Measurements from ENCODE around the gene TRUB2.

DNA sequence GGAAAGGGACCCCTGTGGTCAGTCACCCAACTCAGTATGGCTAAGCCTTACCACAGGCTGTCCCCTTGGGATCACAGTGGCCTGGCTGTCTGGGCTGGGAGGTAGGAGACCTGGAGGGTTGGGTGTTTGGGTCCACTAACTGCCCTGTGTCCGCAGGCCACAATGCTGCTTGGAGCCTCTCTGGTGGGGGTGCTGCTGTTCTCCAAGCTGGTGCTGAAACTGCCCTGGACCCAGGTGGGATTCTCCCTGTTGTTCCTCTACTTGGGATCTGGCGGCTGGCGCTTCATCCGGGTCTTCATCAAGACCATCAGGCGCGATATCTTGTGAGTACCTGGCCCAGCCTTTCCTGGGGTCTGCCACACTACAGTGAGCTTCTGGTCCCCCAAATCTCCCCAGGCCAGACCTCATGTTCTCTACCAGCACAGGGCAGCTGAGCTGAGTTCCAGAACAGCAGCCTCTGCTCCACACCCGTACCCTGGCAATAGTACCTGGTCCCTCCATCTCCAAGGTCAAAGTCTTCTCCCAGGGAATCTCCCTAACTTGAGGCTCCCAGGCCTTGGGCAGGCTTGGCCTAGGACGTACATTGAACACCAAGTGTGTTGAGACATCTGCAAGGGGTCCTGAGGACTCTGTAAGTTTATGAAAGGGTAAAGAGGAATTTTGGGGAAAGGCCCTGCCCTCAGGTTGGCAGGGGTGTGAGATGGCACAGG, 20.9 kb upstream of the TRUB2 start:
- TF ChIP-seq EZH2 (IDR thresholded peaks at IDR 0.05; ENCODE audit: insufficient read depth, poor library complexity, severe bottlenecking) (no peak), EZH2phosphoT487 (IDR thresholded peaks at IDR 0.05; ENCODE audit: insufficient read depth, low read depth) (no peak)
